Stimulated activated memory B cell treated with anti-CD40 and anti-IgM and Interleukin-4, amounts not matched to agents 10 μg/mL and 1 μg/mL and 100 μg/mL, for 72 hours (primary cell): Measurements from ENCODE around the gene FOXJ3.
A peak's percentile ranks its signal among the peaks of the same experiment; 100 is the strongest.

Experiments used
- ATAC-seq: fragments of 150-1000 bp; cut with Tn5 transposase; 2 replicates; pipeline ENCODE4 v1.10.0; 2021
- H3K27ac Mint-ChIP-seq: one replicate; pipeline ENCODE4 v1.8.0; 2022; ENCODE audit warnings: mild to moderate bottlenecking, mixed read lengths
- H3K27me3 Mint-ChIP-seq: one replicate; pipeline ENCODE4 v1.8.0; 2022; ENCODE audit warnings: mixed read lengths
- H3K36me3 Mint-ChIP-seq: one replicate; pipeline ENCODE4 v1.8.0; 2022; ENCODE audit warnings: mixed read lengths
- H3K4me1 Mint-ChIP-seq: one replicate; pipeline ENCODE4 v1.8.0; 2022; ENCODE audit warnings: mixed read lengths
- H3K4me3 Mint-ChIP-seq: one replicate; pipeline ENCODE4 v1.8.0; 2022; ENCODE audit warnings: mild to moderate bottlenecking, moderate library complexity, mixed read lengths
- H3K9me3 Mint-ChIP-seq: one replicate; pipeline ENCODE4 v1.8.0; 2022; ENCODE audit warnings: mixed read lengths

Gene FOXJ3

DNA sequence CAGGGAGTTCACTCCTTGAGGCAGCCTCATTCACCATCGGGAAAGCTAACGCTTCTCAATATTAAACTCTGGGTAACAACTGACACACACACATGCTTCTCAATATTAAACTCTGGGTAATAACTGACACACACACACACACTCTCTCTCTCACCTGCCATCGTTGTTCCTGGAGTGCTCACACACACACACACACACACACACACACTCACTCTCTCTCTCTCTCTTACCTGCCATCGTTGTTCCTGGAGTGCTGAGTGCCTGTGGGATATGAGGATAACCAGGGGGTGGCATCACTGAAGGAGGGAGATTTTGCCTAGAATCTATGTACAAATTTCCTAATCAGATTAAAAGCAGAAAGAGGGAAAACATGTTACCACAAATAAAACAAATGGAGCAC, 153.3 kb downstream of the FOXJ3 start:
- H3K36me3 Mint-ChIP-seq: peaks cover 41% of the 10 kb centered on the region
- no peak for ATAC-seq
- no peaks in the 10 kb centered on the region for H3K27me3 Mint-ChIP-seq
- no peaks in the 10 kb centered on the region for H3K4me1 Mint-ChIP-seq
- no peak overlapping the region for H3K27ac Mint-ChIP-seq
- H3K9me3 Mint-ChIP-seq: no peaks in the 10 kb centered on the region
- H3K4me3 Mint-ChIP-seq: no peak overlapping the region

DNA sequence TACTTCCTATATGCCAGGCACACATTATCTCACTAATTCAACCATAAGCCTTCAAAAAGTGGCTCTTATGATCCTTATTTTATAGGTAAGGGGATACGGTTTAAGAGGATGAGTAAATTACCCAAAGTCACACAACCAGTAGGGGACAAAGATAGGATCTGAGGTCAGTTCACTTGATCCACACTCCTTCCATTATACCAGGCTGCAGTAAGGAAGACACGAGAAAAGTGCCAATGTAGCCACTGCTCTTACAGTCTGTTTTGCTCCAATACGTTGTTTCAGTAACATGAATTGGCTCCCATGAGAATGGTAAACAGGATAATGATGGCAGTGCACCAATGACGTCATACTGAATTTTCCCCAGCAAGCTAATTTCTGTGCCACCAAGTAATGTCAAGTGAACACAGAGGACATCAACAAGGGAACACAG, 155.1 kb downstream of the FOXJ3 start:
- H3K4me3 Mint-ChIP-seq: no peak overlapping the region
- no peaks in the 10 kb centered on the region for H3K27me3 Mint-ChIP-seq
- ATAC-seq: no peak
- no peak overlapping the region for H3K27ac Mint-ChIP-seq
- H3K9me3 Mint-ChIP-seq: no peaks in the 10 kb centered on the region
- H3K36me3 Mint-ChIP-seq: peaks cover 30% of the 10 kb centered on the region
- no peaks in the 10 kb centered on the region for H3K4me1 Mint-ChIP-seq

DNA sequence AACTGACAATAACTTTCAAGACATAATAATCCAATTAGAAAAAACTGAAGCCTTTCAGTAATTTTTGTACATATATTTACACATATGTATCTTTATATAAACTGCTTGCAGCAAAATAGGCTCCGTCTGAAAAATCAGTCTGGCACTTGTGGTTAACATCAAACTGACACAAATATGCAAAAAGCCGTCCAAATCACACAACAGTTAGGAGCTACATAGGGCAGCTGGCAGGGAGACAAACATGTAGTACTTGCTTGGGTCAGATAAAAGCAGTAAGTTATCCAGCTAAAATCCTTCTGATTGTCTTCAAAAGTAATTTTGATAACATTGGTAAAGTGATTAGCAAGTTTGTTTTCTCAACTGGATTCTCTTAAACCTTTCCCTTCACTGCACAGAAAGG, 155.8 kb downstream of the FOXJ3 start:
- no peak overlapping the region for H3K4me3 Mint-ChIP-seq
- H3K27me3 Mint-ChIP-seq: no peaks in the 10 kb centered on the region
- no peak overlapping the region for H3K27ac Mint-ChIP-seq
- no peaks in the 10 kb centered on the region for H3K4me1 Mint-ChIP-seq
- H3K9me3 Mint-ChIP-seq: no peaks in the 10 kb centered on the region
- peaks cover 25% of the 10 kb centered on the region for H3K36me3 Mint-ChIP-seq
- ATAC-seq: no peak

DNA sequence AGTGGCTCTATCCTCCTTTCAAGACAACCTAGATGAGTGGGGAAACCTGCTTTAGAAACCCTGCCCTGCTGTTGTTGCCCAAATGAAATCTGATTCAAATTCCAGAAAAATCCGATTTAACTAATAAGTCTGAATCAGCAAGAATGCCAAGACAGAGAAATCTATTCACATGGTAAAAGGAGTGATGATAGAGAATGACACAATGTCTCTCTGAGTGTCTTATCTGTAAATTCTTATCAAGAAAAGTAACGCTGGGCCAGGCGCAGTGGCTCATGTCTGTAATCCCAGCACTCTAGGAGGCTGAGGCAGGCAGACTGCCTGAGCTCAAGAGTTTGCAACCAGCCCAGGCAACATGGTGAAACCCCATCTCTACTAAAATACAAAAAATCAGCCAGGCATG, 156.8 kb downstream of the FOXJ3 start:
- peaks cover 23% of the 10 kb centered on the region for H3K36me3 Mint-ChIP-seq

DNA sequence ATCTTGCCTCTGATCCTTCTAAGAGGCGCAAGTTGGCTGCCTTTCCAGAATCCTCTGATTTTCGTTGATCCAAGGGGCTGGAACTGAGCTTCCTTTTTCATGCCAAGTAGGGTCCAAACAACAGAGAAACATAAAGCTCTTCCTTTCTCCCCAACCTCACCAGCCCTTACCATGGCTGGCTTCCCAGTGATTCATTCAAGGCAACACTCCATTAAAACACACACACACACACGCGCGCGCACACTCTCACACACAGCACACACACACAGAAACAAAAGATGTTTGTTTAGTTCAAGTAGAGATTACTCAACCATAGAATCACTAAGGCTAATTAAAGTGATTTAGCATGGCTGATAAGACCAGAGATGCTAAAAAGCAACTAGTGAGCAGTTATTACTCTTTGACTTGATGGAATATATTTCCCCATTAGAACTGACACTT, 157.5 kb downstream of the FOXJ3 start:
- no peak for ATAC-seq
- Mint-ChIP-seq H3K36me3 (peaks cover 17% of the 10 kb centered on the region), H3K4me3 (no peak overlapping the region), H3K4me1 (no peaks in the 10 kb centered on the region), H3K9me3 (no peaks in the 10 kb centered on the region), H3K27me3 (no peaks in the 10 kb centered on the region), H3K27ac (no peak overlapping the region)

More for the DNA sequence above, 156.8 kb downstream of the FOXJ3 start:
- Mint-ChIP-seq H3K4me1 (no peaks in the 10 kb centered on the region), H3K4me3 (no peak overlapping the region), H3K27me3 (no peaks in the 10 kb centered on the region), H3K9me3 (no peaks in the 10 kb centered on the region), H3K27ac (no peak overlapping the region)
- no peak for ATAC-seq

DNA sequence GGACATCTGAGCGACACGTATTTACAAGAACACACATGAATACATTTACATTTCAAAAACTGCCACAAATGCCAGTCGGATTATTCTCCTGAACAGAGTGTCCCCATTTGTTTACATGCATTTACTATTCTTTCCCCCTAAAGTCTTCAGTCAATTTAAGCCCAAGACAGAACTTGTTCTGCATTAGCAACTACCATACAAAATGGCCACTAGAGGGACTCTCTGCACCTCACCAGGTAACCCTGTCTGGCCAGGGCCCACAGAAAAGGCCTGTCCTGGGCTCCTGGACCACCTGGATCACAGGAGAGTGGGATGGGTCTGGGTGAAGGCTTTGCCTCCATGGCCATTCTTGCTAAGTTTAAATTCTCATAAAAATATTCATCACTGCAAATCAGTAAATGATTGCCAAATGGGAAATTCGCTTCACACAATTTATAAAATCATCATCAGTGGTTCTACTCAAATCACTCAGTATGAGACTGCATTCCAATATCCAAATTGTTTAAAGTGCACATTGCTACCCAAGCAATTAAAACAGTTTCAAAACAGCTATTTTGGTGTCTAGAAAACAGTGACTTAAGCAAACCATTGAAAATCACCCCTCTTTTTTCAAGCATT, 158.0 kb downstream of the FOXJ3 start:
- Mint-ChIP-seq H3K4me3 (no peak overlapping the region), H3K4me1 (no peaks in the 10 kb centered on the region), H3K9me3 (no peaks in the 10 kb centered on the region), H3K36me3 (peaks cover 17% of the 10 kb centered on the region), H3K27me3 (no peaks in the 10 kb centered on the region), H3K27ac (no peak overlapping the region)
- peak; percentile 65 for ATAC-seq

DNA sequence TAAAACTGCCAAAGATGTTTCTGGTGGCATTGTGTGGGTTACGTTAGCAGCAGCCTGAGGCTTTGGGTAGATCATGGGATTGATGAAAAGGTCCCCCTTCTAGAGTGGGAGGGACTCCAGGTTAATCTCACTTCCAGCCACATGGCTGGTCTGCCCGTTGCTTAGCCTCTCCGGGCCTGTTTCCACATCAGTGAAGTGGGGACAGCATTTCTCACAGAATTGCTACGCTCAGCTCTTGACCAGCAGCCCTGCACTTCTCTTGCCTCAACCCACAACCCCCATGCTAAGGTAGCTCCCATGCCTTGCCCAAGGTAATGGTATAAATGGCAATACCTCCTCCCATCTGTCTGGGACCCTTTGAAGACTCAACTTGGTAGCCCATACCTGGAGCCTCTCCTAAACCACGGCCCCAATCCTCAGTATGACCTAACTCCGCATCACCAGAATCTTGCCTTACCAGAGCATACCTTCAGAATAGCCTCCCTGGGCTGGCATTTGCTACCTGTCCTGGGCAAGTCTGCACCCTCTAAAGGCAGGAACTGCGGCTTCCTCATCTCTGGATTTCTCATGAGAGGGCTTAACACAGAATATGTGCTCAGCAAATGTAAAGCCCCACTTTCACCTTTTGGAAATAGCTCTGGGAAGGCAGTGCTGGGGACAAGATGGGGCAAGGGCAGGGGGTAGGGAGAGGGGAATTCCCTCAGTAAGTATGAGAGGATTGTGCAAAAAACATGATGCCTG, 159.6 kb downstream of the FOXJ3 start:
- no peak for ATAC-seq
- no peaks in the 10 kb centered on the region for H3K4me1 Mint-ChIP-seq
- H3K27me3 Mint-ChIP-seq: no peaks in the 10 kb centered on the region
- H3K4me3 Mint-ChIP-seq: no peak overlapping the region
- no peak overlapping the region for H3K27ac Mint-ChIP-seq
- H3K36me3 Mint-ChIP-seq: peaks cover 11% of the 10 kb centered on the region
- no peaks in the 10 kb centered on the region for H3K9me3 Mint-ChIP-seq

DNA sequence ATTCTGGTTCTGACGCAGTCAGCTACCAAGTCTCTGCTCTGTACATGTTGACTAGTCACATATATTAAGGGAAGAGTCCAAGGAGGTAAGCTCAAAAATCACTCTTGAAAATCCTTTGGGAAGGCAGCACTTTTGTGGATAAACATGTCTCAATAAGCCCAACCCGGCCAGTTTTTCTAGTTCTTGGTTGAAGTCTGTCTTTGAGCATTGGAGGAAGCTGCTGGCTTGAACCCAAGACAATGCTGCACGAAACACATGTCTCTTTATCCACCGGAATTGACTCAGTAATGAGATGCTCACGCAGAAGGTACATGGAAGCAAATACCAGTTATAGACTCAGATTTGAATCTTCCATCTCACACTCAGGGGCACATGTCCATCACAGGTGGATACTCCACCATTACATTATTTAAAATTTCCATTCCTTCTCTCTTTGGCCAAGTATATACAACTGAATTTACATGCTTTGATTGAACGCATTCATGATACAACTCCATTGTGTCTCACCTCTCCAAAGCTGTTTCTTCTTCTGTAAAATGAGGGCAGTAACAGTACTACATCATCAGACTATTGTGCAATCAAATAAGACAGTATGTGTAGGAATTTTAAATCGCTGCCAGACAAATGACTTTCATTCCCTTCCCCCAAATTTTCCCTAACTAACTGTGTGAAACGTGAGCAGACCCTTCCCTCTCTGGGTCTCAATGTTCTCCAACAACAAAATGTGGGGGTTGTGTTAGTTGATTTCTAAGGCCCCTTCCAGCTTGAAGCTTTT, 160.9 kb downstream of the FOXJ3 start:
- H3K4me1 Mint-ChIP-seq: no peaks in the 10 kb centered on the region
- H3K9me3 Mint-ChIP-seq: no peaks in the 10 kb centered on the region
- H3K36me3 Mint-ChIP-seq: peaks cover 5% of the 10 kb centered on the region
- no peak for ATAC-seq
- no peak overlapping the region for H3K27ac Mint-ChIP-seq
- H3K27me3 Mint-ChIP-seq: no peaks in the 10 kb centered on the region
- no peak overlapping the region for H3K4me3 Mint-ChIP-seq

DNA sequence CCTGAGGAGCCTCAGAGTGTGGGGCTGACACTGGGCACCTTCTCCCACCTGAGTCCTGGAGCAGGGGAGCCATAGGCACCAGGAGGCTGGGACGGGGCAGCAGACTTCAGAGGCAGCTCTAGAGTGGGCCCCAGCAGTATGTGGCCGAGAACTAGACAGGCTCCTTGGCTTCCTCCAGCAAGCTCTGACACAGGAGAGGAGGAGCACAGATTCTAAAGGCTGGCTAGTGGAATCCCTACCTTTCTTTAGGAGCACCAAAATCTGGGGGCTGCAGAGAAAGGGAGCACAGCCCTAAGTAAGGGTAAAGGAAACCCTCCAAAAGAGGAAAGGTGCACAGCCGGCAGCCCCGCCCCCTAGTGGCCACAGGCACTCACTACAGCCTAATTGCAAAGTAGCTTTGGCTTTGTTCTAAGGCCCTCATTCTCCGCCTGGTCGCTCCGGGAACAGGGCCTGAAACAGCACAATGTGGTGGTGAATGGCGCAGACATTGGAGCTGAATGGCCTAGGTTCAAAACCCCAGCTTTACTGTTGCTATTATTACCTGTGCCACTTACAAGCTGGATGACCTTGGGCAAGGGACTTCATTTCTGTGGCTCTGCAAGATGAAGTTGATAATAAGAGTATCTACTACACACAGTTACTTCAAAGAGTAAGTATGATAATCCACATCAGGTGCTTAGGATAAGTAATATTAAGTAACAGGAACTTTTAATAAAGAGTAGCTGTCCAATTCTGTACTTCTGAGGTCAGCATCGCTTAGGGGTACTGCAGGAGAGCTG, 161.7 kb downstream of the FOXJ3 start:
- no peaks in the 10 kb centered on the region for H3K9me3 Mint-ChIP-seq
- H3K36me3 Mint-ChIP-seq: peaks cover 5% of the 10 kb centered on the region
- no peak overlapping the region for H3K4me3 Mint-ChIP-seq
- peak; percentile 50 for ATAC-seq
- H3K27ac Mint-ChIP-seq: no peak overlapping the region
- no peaks in the 10 kb centered on the region for H3K27me3 Mint-ChIP-seq
- H3K4me1 Mint-ChIP-seq: no peaks in the 10 kb centered on the region

DNA sequence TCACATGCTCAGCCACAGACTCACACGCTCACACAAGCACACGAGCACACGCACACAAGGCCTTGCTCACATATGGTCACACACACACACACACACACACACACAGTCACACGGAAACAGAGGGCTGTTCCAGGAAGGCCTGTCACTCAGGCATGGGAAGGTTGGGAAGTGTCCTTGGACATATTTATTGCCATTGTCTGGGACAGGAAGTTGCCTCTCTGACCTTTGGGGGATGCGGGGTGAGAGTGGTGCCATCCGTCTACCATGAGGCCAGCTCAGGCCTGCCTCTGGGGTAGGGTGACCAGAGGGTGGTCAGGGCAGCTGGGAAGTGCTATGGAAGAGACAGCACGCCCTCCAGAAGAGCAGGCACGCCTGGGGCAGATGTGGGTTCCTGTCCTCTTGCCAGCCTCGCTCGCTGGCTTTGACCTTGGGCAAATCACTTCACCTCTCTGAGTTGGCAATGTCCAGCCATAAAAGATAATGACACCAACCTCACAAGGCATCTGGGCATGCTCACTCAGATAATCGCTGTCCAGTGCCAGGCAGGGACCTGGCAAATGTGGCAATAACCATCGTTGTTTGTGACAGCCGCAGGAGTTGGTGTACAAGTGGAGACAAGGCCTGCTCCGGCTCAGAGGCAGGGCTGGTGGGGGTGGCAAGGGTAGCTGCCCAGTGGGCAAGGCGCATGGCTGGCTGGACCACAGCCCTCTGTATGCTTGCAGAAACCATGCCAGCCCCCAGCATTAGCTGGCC, 162.5 kb downstream of the FOXJ3 start:
- Mint-ChIP-seq H3K36me3 (peaks cover 5% of the 10 kb centered on the region), H3K4me3 (no peak overlapping the region), H3K27me3 (no peaks in the 10 kb centered on the region), H3K4me1 (no peaks in the 10 kb centered on the region), H3K27ac (no peak overlapping the region), H3K9me3 (no peaks in the 10 kb centered on the region)
- no peak for ATAC-seq

DNA sequence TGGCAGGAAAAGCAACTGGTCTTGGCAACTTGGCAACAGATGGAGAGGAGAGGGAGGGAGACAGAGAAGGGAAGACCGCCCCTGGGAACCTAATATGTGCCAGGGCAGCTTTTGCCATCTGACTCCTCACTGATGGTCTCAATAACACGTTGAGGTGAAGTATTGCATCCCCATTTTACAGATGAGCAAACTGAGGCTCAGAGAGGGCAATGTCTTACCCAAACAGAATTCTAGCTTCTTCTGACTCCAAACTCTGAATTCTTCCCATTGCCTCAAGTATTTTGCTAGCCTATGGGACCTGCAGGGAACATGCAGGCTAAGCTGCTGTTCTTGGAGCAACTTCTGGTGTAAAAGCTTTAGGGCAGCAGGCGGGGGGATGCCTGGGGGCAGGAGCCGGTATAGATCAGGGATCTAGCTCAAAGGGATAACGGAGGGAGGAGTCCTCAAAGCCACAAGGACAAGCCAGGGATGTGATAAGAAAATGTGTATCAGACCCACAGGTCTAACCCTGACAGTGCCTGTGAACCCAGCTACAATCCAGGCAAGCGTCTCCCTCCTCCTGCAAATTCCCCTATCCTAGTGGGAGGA, 163.3 kb downstream of the FOXJ3 start:
- Mint-ChIP-seq H3K36me3 (peaks cover 2% of the 10 kb centered on the region), H3K27me3 (no peaks in the 10 kb centered on the region), H3K27ac (no peak overlapping the region), H3K4me3 (no peak overlapping the region), H3K9me3 (no peaks in the 10 kb centered on the region), H3K4me1 (no peaks in the 10 kb centered on the region)
- ATAC-seq: no peak

DNA sequence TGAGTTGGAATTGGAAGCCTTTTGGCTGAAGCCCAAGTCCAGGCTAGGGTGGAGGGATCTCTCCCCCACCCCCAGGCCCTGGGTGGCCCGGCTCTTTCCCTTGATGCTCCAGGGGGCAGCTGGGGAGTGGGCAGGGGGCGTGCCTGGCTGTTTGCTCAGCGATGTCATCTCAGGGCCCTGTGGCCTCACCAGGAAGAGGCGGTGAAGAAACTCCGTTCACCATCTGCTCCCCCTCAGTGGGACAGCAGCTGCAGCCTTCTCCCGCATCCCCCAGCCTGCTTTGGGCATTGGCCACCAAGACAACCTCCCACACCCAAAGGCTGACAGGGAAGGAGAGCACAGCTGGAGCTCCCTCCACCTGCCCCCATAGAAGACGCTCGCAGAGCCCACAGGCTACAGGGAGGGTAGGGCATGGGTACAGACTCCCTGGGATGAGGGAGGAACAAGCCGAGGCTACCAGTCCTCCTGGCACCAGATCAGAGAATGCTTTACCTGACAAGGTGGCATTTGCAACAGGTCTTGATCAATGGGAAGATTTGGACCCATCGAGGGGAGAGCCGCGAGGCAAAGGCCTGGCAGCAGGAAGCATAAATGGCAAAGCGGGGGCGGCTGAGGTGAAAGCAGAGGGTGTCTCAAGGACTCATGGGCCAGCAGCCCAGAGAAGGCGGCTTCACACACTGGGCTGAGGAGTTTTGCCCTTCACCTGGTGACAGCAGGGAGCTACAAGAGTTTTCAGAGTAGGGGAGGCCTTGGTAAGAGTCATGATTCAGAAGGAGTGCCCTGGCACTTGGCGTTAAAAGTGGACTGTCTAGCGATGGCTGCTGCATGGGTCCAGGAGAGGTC, 164.0 kb downstream of the FOXJ3 start:
- no peaks in the 10 kb centered on the region for H3K9me3 Mint-ChIP-seq
- no peak overlapping the region for H3K27ac Mint-ChIP-seq
- H3K4me3 Mint-ChIP-seq: no peak overlapping the region
- no peaks in the 10 kb centered on the region for H3K27me3 Mint-ChIP-seq
- ATAC-seq: no peak
- H3K4me1 Mint-ChIP-seq: no peaks in the 10 kb centered on the region
- H3K36me3 Mint-ChIP-seq: no peaks in the 10 kb centered on the region

DNA sequence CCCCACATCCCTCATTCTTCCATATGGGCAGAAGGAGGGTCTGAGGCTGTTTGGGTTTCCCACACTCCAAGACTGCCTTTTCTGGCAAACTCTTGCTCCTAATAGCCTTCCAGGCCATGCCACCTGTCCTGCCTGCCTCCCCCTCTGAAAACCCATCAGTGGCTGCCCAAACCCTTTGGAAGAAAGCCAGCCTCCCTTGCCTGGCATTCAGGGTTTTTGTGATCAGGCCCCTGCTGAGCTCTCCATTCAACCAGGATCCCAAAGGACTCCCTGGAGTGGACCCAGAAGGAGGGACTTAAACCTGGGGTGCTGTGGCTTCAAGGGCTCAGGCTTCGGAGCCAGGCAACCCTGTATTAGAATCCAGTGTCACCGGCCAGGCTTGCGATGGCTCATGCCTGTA, 166.3 kb downstream of the FOXJ3 start:
- H3K4me1 Mint-ChIP-seq: no peaks in the 10 kb centered on the region
- no peaks in the 10 kb centered on the region for H3K9me3 Mint-ChIP-seq
- H3K36me3 Mint-ChIP-seq: no peaks in the 10 kb centered on the region
- H3K4me3 Mint-ChIP-seq: no peak overlapping the region
- no peak overlapping the region for H3K27ac Mint-ChIP-seq
- ATAC-seq: no peak
- H3K27me3 Mint-ChIP-seq: peaks cover 5% of the 10 kb centered on the region

DNA sequence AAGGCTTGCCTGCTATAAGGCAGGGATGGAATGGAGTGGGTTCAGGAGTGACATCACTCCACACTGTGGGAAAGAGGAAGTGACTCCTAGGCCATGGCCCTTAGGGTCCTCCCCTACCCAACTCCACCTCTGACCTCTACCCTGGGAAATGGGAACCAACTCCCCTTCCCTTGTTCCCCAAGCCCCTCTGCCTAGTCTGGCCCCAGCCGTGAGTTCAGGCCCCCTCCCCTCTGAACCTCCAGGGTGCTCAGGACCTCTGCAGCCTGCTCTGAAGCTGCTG, 166.7 kb downstream of the FOXJ3 start:
- no peaks in the 10 kb centered on the region for H3K9me3 Mint-ChIP-seq

More for the DNA sequence above, 166.7 kb downstream of the FOXJ3 start:
- peaks cover 10% of the 10 kb centered on the region for H3K27me3 Mint-ChIP-seq
- no peak overlapping the region for H3K27ac Mint-ChIP-seq
- H3K4me3 Mint-ChIP-seq: no peak overlapping the region
- no peaks in the 10 kb centered on the region for H3K4me1 Mint-ChIP-seq
- no peak for ATAC-seq
- no peaks in the 10 kb centered on the region for H3K36me3 Mint-ChIP-seq
